ENCODE results near the gene MOB3A.

GRCh38 chr19:2140138-2140569 lies 44.0 kb upstream of the MOB3A start:
- no peak for TF ChIP-seq CHD2 (IDR thresholded peaks at IDR 0.05; ENCODE audit: low read length, partially characterized antibody)
- TF ChIP-seq, protein P1, sequence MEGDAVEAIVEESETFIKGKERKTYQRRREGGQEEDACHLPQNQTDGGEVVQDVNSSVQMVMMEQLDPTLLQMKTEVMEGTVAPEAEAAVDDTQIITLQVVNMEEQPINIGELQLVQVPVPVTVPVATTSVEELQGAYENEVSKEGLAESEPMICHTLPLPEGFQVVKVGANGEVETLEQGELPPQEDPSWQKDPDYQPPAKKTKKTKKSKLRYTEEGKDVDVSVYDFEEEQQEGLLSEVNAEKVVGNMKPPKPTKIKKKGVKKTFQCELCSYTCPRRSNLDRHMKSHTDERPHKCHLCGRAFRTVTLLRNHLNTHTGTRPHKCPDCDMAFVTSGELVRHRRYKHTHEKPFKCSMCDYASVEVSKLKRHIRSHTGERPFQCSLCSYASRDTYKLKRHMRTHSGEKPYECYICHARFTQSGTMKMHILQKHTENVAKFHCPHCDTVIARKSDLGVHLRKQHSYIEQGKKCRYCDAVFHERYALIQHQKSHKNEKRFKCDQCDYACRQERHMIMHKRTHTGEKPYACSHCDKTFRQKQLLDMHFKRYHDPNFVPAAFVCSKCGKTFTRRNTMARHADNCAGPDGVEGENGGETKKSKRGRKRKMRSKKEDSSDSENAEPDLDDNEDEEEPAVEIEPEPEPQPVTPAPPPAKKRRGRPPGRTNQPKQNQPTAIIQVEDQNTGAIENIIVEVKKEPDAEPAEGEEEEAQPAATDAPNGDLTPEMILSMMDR (IDR thresholded peaks at IDR 0.05), result no peak
- no peak for TF ChIP-seq SMC3 (IDR thresholded peaks at IDR 0.05; ENCODE audit: low read depth, low read length)
- TF ChIP-seq NFIC (IDR thresholded peaks at IDR 0.05; ENCODE audit: borderline replicate concordance), result no peak
- TF ChIP-seq, protein P2, sequence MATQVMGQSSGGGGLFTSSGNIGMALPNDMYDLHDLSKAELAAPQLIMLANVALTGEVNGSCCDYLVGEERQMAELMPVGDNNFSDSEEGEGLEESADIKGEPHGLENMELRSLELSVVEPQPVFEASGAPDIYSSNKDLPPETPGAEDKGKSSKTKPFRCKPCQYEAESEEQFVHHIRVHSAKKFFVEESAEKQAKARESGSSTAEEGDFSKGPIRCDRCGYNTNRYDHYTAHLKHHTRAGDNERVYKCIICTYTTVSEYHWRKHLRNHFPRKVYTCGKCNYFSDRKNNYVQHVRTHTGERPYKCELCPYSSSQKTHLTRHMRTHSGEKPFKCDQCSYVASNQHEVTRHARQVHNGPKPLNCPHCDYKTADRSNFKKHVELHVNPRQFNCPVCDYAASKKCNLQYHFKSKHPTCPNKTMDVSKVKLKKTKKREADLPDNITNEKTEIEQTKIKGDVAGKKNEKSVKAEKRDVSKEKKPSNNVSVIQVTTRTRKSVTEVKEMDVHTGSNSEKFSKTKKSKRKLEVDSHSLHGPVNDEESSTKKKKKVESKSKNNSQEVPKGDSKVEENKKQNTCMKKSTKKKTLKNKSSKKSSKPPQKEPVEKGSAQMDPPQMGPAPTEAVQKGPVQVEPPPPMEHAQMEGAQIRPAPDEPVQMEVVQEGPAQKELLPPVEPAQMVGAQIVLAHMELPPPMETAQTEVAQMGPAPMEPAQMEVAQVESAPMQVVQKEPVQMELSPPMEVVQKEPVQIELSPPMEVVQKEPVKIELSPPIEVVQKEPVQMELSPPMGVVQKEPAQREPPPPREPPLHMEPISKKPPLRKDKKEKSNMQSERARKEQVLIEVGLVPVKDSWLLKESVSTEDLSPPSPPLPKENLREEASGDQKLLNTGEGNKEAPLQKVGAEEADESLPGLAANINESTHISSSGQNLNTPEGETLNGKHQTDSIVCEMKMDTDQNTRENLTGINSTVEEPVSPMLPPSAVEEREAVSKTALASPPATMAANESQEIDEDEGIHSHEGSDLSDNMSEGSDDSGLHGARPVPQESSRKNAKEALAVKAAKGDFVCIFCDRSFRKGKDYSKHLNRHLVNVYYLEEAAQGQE (IDR thresholded peaks at IDR 0.05; ENCODE audit: low read depth, low read length), result no peak
- TF ChIP-seq EZH2phosphoT487 (IDR thresholded peaks at IDR 0.05; ENCODE audit: borderline replicate concordance, low read depth), result no peak
- no peak for TF ChIP-seq EP300 (IDR thresholded peaks at IDR 0.05; ENCODE audit: borderline replicate concordance in 1 of 2, low read depth in 1 of 2, low read length in 1 of 2)
- no peak for TF ChIP-seq TAF1 (IDR thresholded peaks at IDR 0.05; ENCODE audit: borderline replicate concordance, low read depth, low read length)
- no peak for TF ChIP-seq NRF1 (IDR thresholded peaks at IDR 0.05; ENCODE audit: low read depth, low read length)
- no peak for TF ChIP-seq GABPA (IDR thresholded peaks at IDR 0.05; ENCODE audit: low read depth)
- no peak for TF ChIP-seq RCOR1 (IDR thresholded peaks at IDR 0.05; ENCODE audit: low read length)
- TF ChIP-seq, protein P3, sequence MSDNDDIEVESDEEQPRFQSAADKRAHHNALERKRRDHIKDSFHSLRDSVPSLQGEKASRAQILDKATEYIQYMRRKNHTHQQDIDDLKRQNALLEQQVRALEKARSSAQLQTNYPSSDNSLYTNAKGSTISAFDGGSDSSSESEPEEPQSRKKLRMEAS (IDR thresholded peaks at IDR 0.05; ENCODE audit: low read depth), result no peak
- no peak for TF ChIP-seq RXRA (IDR thresholded peaks at IDR 0.05; ENCODE audit: borderline replicate concordance, low read depth)
- no peak for TF ChIP-seq YY1 (IDR thresholded peaks at IDR 0.05; ENCODE audit: low read depth)
